Stimulated activated CD8-positive, alpha-beta memory T cell treated with anti-CD3 and anti-CD28 coated beads, Interleukin-7, amount 100 ng/mL, for 48 hours (primary cell): Measurements from ENCODE around the gene DAP.
A peak's percentile ranks its signal among the peaks of the same experiment; 100 is the strongest.

ENCODE experiments used
- DNase-seq, 2 donors: peaks; one replicate each; pipeline ENCODE4 v3.0.0-alpha.2; 2020; ENCODE audit warnings: low read depth in 1 of 2; ENCODE audit errors: extremely low read depth in 1 of 2

The DAP gene

GRCh38 chr5:10761933-10762775 is 1.1 kb upstream of the DAP start:
- no peak for DNase-seq

GRCh38 chr5:10760921-10761184 is 181 bp downstream of the DAP start:
- DNase-seq = no peak

GRCh38 chr5:10760096-10760920 is 726 bp downstream of the DAP start:
- peak in 1 of 2 donors; percentile 28 for DNase-seq

GRCh38 chr5:10759111-10759510 is 1.9 kb downstream of the DAP start:
- no peak for DNase-seq

GRCh38 chr5:10757922-10758555 is 3.0 kb downstream of the DAP start:
- no peak for DNase-seq

- no peak for DNase-seq
These were observed 4.0 kb downstream of the DAP start for GRCh38 chr5:10757043-10757442.

GRCh38 chr5:10756549-10756948 is 4.5 kb downstream of the DAP start:
- DNase-seq = no peak

GRCh38 chr5:10753178-10753577 is 7.9 kb downstream of the DAP start:
- DNase-seq = no peak

DNA sequence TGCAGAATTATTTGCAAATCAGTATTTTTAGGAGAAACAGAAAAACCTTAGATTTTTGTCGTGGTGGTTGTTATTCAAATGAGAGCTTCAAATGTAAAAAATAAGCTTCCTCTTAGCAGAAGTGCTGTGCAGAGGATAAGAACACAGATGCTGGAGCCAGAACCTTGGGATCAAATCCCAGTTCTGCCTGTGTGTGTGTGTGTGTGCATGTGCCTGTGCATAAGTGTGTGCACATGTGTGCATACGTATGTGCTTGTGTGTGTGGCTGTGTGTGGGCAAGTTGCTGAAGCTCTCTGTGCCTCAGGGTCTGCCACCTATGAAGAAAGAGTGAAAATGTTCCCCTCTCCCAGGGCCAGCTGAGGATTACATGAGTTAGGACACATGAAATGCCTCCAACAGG is 8.6 kb downstream of the DAP start:
- DNase-seq = no peak

- DNase-seq = no peak
These were observed 10.1 kb downstream of the DAP start for GRCh38 chr5:10750909-10751308.

GRCh38 chr5:10747678-10748622 is 13.1 kb downstream of the DAP start:
- DNase-seq = no peak

GRCh38 chr5:10746711-10747110 is 14.3 kb downstream of the DAP start:
- no peak for DNase-seq

DNA sequence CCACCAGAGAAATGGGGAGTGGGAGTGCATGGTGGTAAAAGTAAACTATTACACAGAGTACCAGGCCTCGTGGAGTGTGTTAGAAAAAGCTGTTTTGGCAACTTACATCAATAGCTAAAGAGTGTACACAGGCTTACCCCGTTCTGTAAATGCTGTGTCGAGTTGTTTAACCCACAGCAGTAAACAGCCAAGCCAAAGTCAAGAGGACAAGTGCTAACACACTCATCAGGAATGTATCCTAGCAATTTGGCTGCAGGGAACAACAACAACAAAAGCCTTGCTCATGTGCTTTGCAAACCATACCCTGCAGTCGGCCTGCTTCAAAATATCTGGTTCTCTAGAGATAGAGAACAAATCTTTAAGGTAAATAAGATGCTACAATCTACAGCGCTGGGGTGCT is 15.9 kb downstream of the DAP start:
- no peak for DNase-seq

- DNase-seq = no peak
These were observed 16.4 kb downstream of the DAP start for GRCh38 chr5:10744681-10745080.

GRCh38 chr5:10743951-10744350 is 17.1 kb downstream of the DAP start:
- no peak for DNase-seq

- no peak for DNase-seq
These were observed 17.5 kb downstream of the DAP start for GRCh38 chr5:10743526-10743925.

DNA sequence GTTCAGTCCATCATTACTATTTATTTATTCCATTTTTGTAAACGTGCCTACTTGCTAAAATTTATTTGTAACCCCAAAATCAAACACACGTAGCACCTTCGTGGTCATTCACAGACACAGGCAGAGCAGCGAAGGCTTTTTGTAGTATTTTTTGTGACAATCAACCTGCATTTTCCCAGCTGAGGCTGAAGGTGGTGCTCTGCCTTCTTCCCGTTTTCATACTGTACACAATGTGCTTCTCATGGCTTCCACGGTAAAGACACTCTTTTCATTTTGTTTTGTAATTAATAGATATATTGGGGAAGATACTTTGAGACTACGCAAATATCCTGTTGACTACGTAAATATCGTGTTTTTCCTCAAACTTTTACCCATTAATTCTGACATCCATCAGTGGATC is 19.4 kb downstream of the DAP start:
- no peak for DNase-seq

DNA sequence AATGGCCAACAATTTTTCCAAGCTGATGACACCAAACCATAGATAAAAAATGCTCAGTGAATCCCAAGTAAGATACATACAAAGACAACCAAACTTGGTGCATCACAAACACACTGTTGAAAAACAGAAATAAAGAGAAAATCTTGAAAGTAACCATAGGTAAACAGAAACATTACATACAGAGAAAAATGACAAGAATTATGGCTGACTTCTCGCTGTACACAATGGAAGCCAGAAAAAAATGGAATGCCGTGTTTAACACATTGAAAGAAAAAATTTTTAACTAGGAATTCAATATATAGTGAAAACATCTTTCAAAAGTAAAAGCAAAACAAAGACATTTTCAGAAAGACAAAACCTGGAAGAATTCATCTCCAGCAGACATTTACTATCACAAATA is 20.6 kb downstream of the DAP start:
- no peak for DNase-seq

DNA sequence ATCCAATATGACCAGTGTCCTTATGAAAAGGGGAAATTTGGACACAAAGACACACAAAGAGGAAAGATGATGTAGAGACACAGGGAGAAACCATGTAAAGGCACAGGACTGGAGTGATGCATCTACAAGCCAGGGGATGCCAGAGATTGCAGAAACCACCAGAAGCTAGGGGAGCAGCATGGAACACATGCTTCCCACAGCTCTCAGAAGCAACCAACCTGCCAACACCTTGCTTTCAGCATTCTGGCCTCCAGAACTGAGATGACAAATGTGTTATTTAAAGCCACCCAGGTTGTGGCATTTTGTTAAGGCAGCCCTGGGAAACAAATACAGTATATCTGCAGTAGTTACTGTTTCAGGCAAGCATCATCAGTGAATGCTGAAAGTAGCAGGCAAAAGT is 23.2 kb downstream of the DAP start:
- no peak for DNase-seq

DNA sequence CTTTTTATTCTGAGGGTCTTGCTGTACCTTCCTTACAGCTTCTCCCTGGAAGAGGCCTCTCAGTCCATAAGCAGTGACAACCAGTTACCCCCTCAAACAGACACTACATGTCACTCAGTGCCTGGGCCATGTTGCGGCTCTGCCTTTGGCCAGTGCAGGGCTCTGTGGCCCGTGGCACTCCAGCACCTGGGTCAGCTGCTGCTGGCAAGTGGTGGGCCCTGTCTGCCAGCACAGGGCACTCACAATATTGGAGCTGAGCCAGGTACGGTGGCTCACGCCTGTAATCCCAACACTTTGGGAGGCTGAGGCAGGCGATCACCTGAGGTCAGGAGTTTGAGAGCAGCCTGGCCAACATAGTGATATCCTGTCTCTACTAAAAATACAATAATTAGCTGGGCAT is 24.2 kb downstream of the DAP start:
- DNase-seq = no peak

- no peak for DNase-seq
These were observed 24.7 kb downstream of the DAP start for GRCh38 chr5:10736354-10736753.
